HepG2 (cell line): ENCODE data around the gene CERT1. TPM values are rescaled to one million over a fixed set of nuclear protein-coding genes. Genes with fewer than 3 reads are reported as not detected.

Experiments
- ATAC-seq: fragments of 200-7000 bp; cut with Tn5 transposase; 3 replicates; pipeline ENCODE4 v1.9.1; 2020; ENCODE audit warnings: mild to moderate bottlenecking, moderate library complexity
- BruUV-seq: library from RNA; stranded (reverse); fragments of 400-500 nt; replicated peaks from 2 replicates; lab custom pipeline; 2021; lab: Mats Ljungman, UMichigan
- CTCF ChIA-PET: fragments of 300-600 bp; formaldehyde crosslinking; extraction: SDS; loops from one replicate; lab custom pipeline; 2021; ENCODE audit warnings: low total read pairs, inconsistent platforms, low intra/inter-chr PET ratio; lab: Yijun Ruan, JAX
- POLR2A ChIA-PET: fragments of 350-600 bp; sonication (Branson Sonifier 250); formaldehyde crosslinking; loops from one replicate; lab custom pipeline; 2020; ENCODE audit warnings: antibody characterized with exemption, inconsistent platforms; lab: Yijun Ruan, JAX
- DNase-seq: peaks from one replicate; pipeline ENCODE4 v3.0.0-alpha.2; 2015; ENCODE audit warnings: low spot score
- FAIRE-seq: peaks from 3 replicates; lab custom pipeline; 2011; peaks lifted over from hg19 to GRCh38; lab: Jason Lieb, UNC
- H2AFZ ChIP-seq: one replicate; pipeline ENCODE4 v1.6.1; 2011; ENCODE audit warnings: low read length, inconsistent platforms
- H3K27ac ChIP-seq: fragments of 300-600 bp; 3 replicates; pipeline ENCODE4 v1.8.0; 2011; ENCODE audit warnings: mixed run types, mild to moderate bottlenecking, mixed read lengths, low read length, inconsistent platforms; ENCODE audit not compliant: insufficient read depth; ENCODE audit errors: extremely low read length
- H3K27me3 ChIP-seq, 2 experiments: fragments of 200-600 bp in 1 of 2; 2 replicates in 1 of 2; 3 replicates in 1 of 2; pipeline versions ENCODE4 v1.6.0 to v1.8.0; 2011; ENCODE audit warnings: low read length in 2 of 2, mild to moderate bottlenecking in 2 of 2, moderate library complexity in 2 of 2, inconsistent platforms in 1 of 2; ENCODE audit not compliant: insufficient read depth in 2 of 2, control insufficient read depth in 1 of 2
- H3K36me3 ChIP-seq, 2 experiments: fragments of 200-600 bp in 1 of 2; replicated peaks in 1 of 2; 2 replicates in 1 of 2; 3 replicates in 1 of 2; pipeline versions ENCODE4 v1.5.1 to v1.8.0; 2011; ENCODE audit warnings: low read length in 2 of 2, inconsistent platforms in 1 of 2; ENCODE audit not compliant: insufficient read depth in 2 of 2, control insufficient read depth in 1 of 2
- H3K4me1 ChIP-seq: 2 replicates; pipeline ENCODE4 v1.5.1; 2012; ENCODE audit warnings: low read length, inconsistent platforms; ENCODE audit not compliant: insufficient read depth
- H3K4me2 ChIP-seq: 2 replicates; pipeline ENCODE4 v1.6.0; 2011; ENCODE audit warnings: low read depth, low read length, inconsistent platforms
- H3K4me3 ChIP-seq, 3 experiments: fragments of 200-600 bp in 1 of 3; sonication (generic), shearing (Covaris generic) in 1 of 3; replicated peaks in 1 of 3; 2 replicates each; pipeline ENCODE4 v1.5.1; 2011 to 2016; ENCODE audit warnings: low read length in 3 of 3, inconsistent platforms in 2 of 3, low read depth in 2 of 3, mild to moderate bottlenecking in 2 of 3, control low read depth in 1 of 3, mixed read lengths in 1 of 3; ENCODE audit not compliant: insufficient read depth in 1 of 3
- H3K79me2 ChIP-seq: one replicate; pipeline ENCODE4 v1.6.1; 2011; ENCODE audit warnings: low read length, inconsistent platforms; ENCODE audit not compliant: insufficient read depth
- H3K9ac ChIP-seq: 2 replicates; pipeline ENCODE4 v1.6.0; 2011; ENCODE audit warnings: mild to moderate bottlenecking, low read depth, low read length, inconsistent platforms; ENCODE audit not compliant: insufficient read depth
- H3K9me3 ChIP-seq: 2 replicates; pipeline ENCODE4 v1.5.1; 2012; ENCODE audit warnings: mild to moderate bottlenecking, low read length
- H4K20me1 ChIP-seq: 2 replicates; pipeline ENCODE4 v1.6.0; 2011; ENCODE audit warnings: inconsistent platforms, mild to moderate bottlenecking, low read length, moderate library complexity; ENCODE audit not compliant: insufficient read depth
- HNF4G ChIP-seq, 2 experiments: sonication (generic) in 1 of 2; formaldehyde crosslinking in 1 of 2; IDR thresholded peaks; 2 replicates each; pipeline versions ENCODE4 v1.4.0 to v1.6.1; 2011 to 2020; ENCODE audit warnings: borderline replicate concordance in 2 of 2, low read depth in 2 of 2, mild to moderate bottlenecking in 2 of 2, low read length in 1 of 2, missing genetic modification reagents in 1 of 2, moderate library complexity in 1 of 2
- PAWR ChIP-seq: sonication (generic); formaldehyde crosslinking; IDR thresholded peaks from 2 replicates; pipeline ENCODE4 v1.4.0; 2020; ENCODE audit warnings: missing genetic modification reagents, mild to moderate bottlenecking, borderline replicate concordance
- POLR2A ChIP-seq, 2 experiments: IDR thresholded peaks; 2 replicates each; pipeline ENCODE4 v1.6.1; 2011; ENCODE audit warnings: low read depth in 2 of 2, low read length in 2 of 2, mild to moderate bottlenecking in 1 of 2, moderate library complexity in 1 of 2; ENCODE audit not compliant: insufficient read depth in 1 of 2
- POLR2G ChIP-seq: fragments of 200-400 bp; formaldehyde crosslinking; IDR thresholded peaks from 2 replicates; pipeline ENCODE4 v1.6.1; 2018; ENCODE audit warnings: mild to moderate bottlenecking, low read depth, low read length, moderate library complexity
- RBM22 ChIP-seq: fragments of 200-400 bp; formaldehyde crosslinking; optimal IDR thresholded peaks from 2 replicates; pipeline ENCODE3; 2017; ENCODE audit warnings: mild to moderate bottlenecking, low read length, moderate library complexity
- SETDB1 ChIP-seq: sonication (generic); formaldehyde crosslinking; IDR thresholded peaks from 2 replicates; pipeline ENCODE4 v1.5.1; 2020; ENCODE audit warnings: missing genetic modification reagents, mild to moderate bottlenecking, borderline replicate concordance
- WGBS: methylation state at CpG from one replicate; pipeline ENCODE4 v1.1.6; 2017; ENCODE audit warnings: low lambda C conversion rate; 5-methylcytosine and 5-hydroxymethylcytosine counted together
- in situ Hi-C: cut with HindIII; loops from 2 replicates; pipeline ENCODE4 v1.10.0; 2017; ENCODE audit warnings: low pct_unique_long_range_greater_than_20kb; ENCODE audit not compliant: extremely low pct_ligation_motif_present
- intact Hi-C: fragments of 100-400 bp; cut with micrococcal nuclease; formaldehyde crosslinking; loops from one replicate; pipeline ENCODE4 v1.10.0; 2022; ENCODE audit not compliant: unreplicated experiment
- polyA plus RNA-seq, 8 experiments: library from polyadenylated mRNA; depleted of rRNA in 3 of 8; stranded (reverse) in 7 of 8; unstranded in 1 of 8; fragments of >200 nt; fragmentation: Illumina TruSeq in 4 of 8; extraction: Trizol in 4 of 8; gene quantifications; 2 replicates each; pipeline versions ENCODE4 v1.2.1 to v1.2.3, GENCODE V29; 2011 to 2016; ENCODE audit warnings: low read depth in 4 of 8, missing spikeins in 1 of 8, mixed read lengths in 1 of 8; ENCODE audit not compliant: insufficient read depth in 1 of 8
- total RNA-seq, 5 experiments: library from RNA; depleted of rRNA; stranded (reverse); fragments of >200 nt; fragmentation: Illumina TruSeq; extraction: Trizol; gene quantifications; 2 replicates each; pipeline ENCODE4 v1.2.3, GENCODE V29; 2016; ENCODE audit warnings: low read depth in 1 of 5

The CERT1 gene
- total and polyA plus RNA-seq, 2 of the 13 experiments (the other 11 are each of a cell fraction or from before 2014, with no cell fraction given): 8.2 to 12.7 TPM

GRCh38 chr5:75362474-75362975, 148.9 kb downstream of the CERT1 start (continued):
- peak; percentile 73 for TF ChIP-seq RBM22

- in situ Hi-C loops: no loop called here
- Histone ChIP-seq H3K4me1 (no peaks in the 10 kb centered on the region), H3K79me2 (no peaks in the 10 kb centered on the region), H3K9me3 (no peaks in the 10 kb centered on the region), H3K4me3 (no peak overlapping the region), H3K27ac (no peak overlapping the region), H4K20me1 (0 out of 2 replicates have a peak, but pooled peaks cover 9% of the 10 kb centered on the region), H3K36me3 (peaks cover 12 to 37% of the 10 kb centered on the region in 2 experiments), H3K4me2 (no peak overlapping the region), H3K27me3 (no peaks in the 10 kb centered on the region), H3K9ac (no peak overlapping the region), H2AFZ (no peak overlapping the region)
- FAIRE-seq (no peak), ATAC-seq (no peak), DNase-seq (no peak)
- CTCF ChIA-PET: no interaction called here
- no TSS peak for BruUV-seq
- 94% methylated on average over 4 of the region's 4 CpGs for WGBS
- POLR2A ChIA-PET: interaction anchor here (0.7 kb wide), 1 partner anchor 24 kb away, joined by 3 read pairs; the partner anchor contains the start of gene HMGCR
- intact Hi-C loops: no loop called here
- TF ChIP-seq SETDB1 (CRISPR knock-in tag) (no peak), PAWR (CRISPR knock-in tag) (no peak), RBM22 (peak; percentile 92), HNF4G (IDR thresholded peaks at IDR 0.05; ENCODE audit: borderline replicate concordance, low read depth, low read length) (no peak), HNF4G (CRISPR knock-in tag; IDR thresholded peaks at IDR 0.05; ENCODE audit: borderline replicate concordance, low read depth) (no peak), POLR2G (0 out of 2 replicates have a peak, but pooled peaks have one; percentile 26), POLR2A (IDR thresholded peaks at IDR 0.05; ENCODE audit: insufficient read depth in 1 of 2, low read depth in 2 of 2, low read length in 2 of 2) (peak in 1 of 2 experiments; percentile 9; a peak in 1 of 4 replicates)
Measured at GRCh38 chr5:75361310-75361709, 150.1 kb downstream of the CERT1 start.
